ENCODE results near the gene GATAD2A. TPM values are rescaled to one million over a fixed set of nuclear protein-coding genes. Genes with fewer than 3 reads are reported as not detected.

Gene GATAD2A
- total RNA-seq, 1 experiment from 2014 or later = 189 TPM

- Histone ChIP-seq H3K23ac (ENCODE audit: insufficient read length, low read depth, low read length) (no peak overlapping the region), H3K23me2 (ENCODE audit: insufficient read length, low read depth, low read length, poor library complexity, severe bottlenecking) (no peaks in the 10 kb centered on the region), H2BK120ac (ENCODE audit: low read depth, low read length, poor library complexity, severe bottlenecking) (no peak overlapping the region), H3K14ac (ENCODE audit: insufficient read depth, low read length) (no peak overlapping the region), H2AK5ac (ENCODE audit: insufficient read length, low read length) (no peak overlapping the region), H4K8ac (replicated peaks; ENCODE audit: insufficient read length, low read depth, low read length) (no peak overlapping the region), H2BK5ac (ENCODE audit: insufficient read length, low read length) (no peak overlapping the region), H3K27me3 (ENCODE audit: insufficient read depth, low read length) (no peaks in the 10 kb centered on the region), H2BK20ac (ENCODE audit: low read depth, low read length, poor library complexity, severe bottlenecking) (no peak overlapping the region), H3K56ac (ENCODE audit: insufficient read length, low read depth, low read length) (no peak overlapping the region), H3T11ph (ENCODE audit: low read length) (no peak overlapping the region), H4K5ac (ENCODE audit: insufficient read length, low read depth, low read length) (no peak overlapping the region), H3K27ac (ENCODE audit: insufficient read length, low read depth, low read length) (no peak overlapping the region), H2AFZ (ENCODE audit: low read length) (no peak overlapping the region), H3K9me3 (ENCODE audit: control insufficient read depth, low read depth, low read length) (no peaks in the 10 kb centered on the region), H2BK12ac (ENCODE audit: insufficient read length, low read depth, low read length) (no peak overlapping the region), H3K4ac (ENCODE audit: low read depth, low read length) (no peak overlapping the region), H3K18ac (ENCODE audit: insufficient read length, low read depth, low read length) (no peak overlapping the region), H2BK15ac (ENCODE audit: low read depth, low read length) (no peak overlapping the region), H3K4me2 (ENCODE audit: insufficient read depth, insufficient read length, low read length) (no peak overlapping the region), H3K79me2 (ENCODE audit: insufficient read depth, low read length) (peaks cover 79% of the 10 kb centered on the region; the same call in 1 of the 2 replicates), H3K79me1 (ENCODE audit: insufficient read depth, low read depth, low read length, poor library complexity, severe bottlenecking) (peaks cover 32% of the 10 kb centered on the region), H4K20me1 (ENCODE audit: control insufficient read depth, insufficient read depth, insufficient read length) (peaks cover 3% of the 10 kb centered on the region), H3K4me1 (ENCODE audit: insufficient read depth, low read length) (peaks cover 2% of the 10 kb centered on the region; the same call in 1 of the 2 replicates), H4K91ac (ENCODE audit: insufficient read length, low read depth, low read length) (no peak overlapping the region), H3K9ac (ENCODE audit: extremely low read depth, insufficient read length, low read length) (no peak overlapping the region)
- 0 out of 2 replicates have a peak, but pooled peaks cover 1% of the 10 kb centered on the region for H3K27me3 Mint-ChIP-seq (ENCODE audit: low read depth)
- no peak for DNase-seq
- no peak for TF ChIP-seq CTCF (conservative IDR thresholded peaks at IDR 0.05)
- peak overlapping the region in 2 of 3 experiments; percentile 39 to 77; a peak in 4 of 7 replicates for H3K27ac Mint-ChIP-seq
- no CpG with 5 or more reads among the region's 5 CpGs for WGBS (ENCODE audit: extremely low coverage, insufficient read length, low lambda C conversion rate)
- peaks cover 41 to 47% of the 10 kb centered on the region in 2 experiments for H3K4me1 Mint-ChIP-seq
- no peak overlapping the region for H3K4me3 Mint-ChIP-seq
- no peaks in the 10 kb centered on the region for H3K9me3 Mint-ChIP-seq
- H3K36me3 Mint-ChIP-seq (ENCODE audit: insufficient read depth in 1 of 3, low read depth in 3 of 3) = peaks cover 0 to 11% (median 2%) of the 10 kb centered on the region in 3 experiments; a peak in 5 of 7 replicates
Measured at GRCh38 chr19:19427944-19428343, 22.5 kb downstream of the GATAD2A start.
